HG03520 (cell line): ENCODE results near the gene ARAP1.
A peak's percentile ranks its signal among the peaks of the same experiment; 100 is the strongest.

Source experiments
- ATAC-seq: cut with Tn5 transposase; IDR thresholded peaks from one replicate; pipeline ENCODE4 v1.9.1; 2021; ENCODE audit warnings: mild to moderate bottlenecking, moderate library complexity; ENCODE audit not compliant: unreplicated experiment

Gene ARAP1

GRCh38 chr11:72668629-72669347 is 83.4 kb downstream of the ARAP1 start:
- ATAC-seq: peak; percentile 80

- ATAC-seq: no peak
These were observed 86.2 kb downstream of the ARAP1 start for GRCh38 chr11:72665911-72666472.

GRCh38 chr11:72662036-72662435 is 90.2 kb downstream of the ARAP1 start:
- no peak for ATAC-seq

GRCh38 chr11:72661486-72661885 is 90.7 kb downstream of the ARAP1 start:
- ATAC-seq: no peak

DNA sequence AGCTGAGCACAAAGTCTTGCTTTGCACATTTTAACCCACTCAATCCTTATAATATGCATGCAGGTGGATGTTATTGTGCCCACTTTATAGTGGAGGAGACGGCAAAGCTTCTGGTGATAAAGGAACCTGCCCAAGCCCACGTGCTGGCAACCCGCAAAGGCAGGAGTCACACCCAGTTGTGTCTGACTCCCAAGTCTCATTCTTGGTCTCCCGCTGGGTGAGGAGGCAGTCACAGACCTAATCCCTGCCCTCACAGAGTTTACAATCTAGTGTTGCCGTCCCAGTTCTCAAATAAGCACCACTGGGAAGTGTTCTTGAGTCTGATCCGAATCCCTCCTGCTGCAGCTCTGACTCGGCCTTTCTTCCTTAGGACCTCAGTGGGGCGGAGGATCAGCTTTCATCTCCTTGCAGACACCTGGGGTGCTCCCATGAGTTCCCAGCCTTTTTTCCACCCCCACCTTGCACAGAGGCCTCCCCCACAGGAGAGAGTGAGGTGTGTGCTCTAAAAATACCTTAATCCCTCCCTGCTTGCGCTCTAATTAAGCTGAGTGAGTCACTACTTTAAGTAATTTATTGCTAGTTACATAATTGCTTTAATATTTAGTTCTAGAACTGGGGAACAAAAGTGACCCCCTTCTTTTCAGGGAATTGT is 93.1 kb downstream of the ARAP1 start:
- no peak for ATAC-seq

- ATAC-seq: no peak
These were observed 94.7 kb downstream of the ARAP1 start for GRCh38 chr11:72657411-72658100.

GRCh38 chr11:72655896-72656464 is 96.2 kb downstream of the ARAP1 start:
- no peak for ATAC-seq

GRCh38 chr11:72655014-72655413 is 97.2 kb downstream of the ARAP1 start:
- ATAC-seq: no peak

DNA sequence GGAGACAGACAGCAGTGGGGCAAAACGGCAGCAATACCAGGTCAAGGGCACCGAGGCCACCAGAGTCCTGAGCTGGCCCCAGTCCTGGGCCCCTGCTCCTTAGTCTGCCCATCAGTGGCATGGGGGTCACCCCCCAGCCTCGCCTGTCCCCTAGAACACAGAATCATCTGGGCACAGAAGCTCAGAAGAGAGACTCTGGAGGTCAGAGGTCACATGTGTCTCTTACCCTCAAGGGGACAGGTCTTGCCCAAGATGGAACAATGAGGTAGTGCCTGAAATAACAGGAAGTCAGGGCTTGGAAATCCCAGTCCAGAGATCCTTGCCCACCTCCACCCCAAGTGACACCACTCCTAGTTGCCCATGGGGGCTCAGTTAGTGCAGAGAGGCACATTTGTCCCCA is 98.6 kb downstream of the ARAP1 start:
- no peak for ATAC-seq

- no peak for ATAC-seq
These were observed 99.2 kb downstream of the ARAP1 start for GRCh38 chr11:72652873-72653630.

- no peak for ATAC-seq
These were observed 100.1 kb downstream of the ARAP1 start for GRCh38 chr11:72652133-72652532.

GRCh38 chr11:72649215-72649976 is 102.8 kb downstream of the ARAP1 start:
- no peak for ATAC-seq

DNA sequence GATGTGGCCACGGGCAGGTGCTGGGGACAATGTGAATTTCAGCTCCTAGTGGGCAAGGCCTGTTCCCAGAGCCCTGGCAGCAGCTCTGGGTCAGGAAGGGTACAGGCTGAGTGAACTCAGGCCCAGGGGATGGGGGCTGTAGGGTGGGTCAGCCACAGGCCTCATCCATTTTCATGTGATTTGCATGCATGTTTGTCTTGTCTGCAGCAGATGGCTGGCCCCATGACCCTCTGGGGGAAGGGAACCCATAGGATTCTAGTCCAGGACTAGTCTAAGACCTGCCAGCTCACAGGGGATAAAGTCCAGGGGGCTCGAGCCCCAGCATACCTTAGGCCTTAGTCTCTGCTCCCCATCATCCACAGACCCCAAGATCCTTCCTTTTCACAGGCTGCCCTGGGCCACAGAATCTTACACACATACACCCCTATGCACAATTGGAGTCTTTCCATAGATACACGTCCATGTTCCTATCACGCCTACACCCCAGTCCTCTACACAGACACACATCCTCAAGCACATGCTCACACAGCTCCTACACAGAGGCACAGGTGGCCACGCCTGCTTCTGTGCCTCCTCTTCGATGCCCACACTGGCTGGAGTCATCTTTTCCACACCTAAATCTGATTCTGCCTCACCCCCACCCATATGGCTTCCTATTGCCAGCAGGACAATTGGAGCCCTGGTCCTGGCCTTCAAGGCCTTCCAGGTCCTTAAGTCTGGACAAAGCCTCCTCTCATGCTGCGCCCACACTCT is 103.6 kb downstream of the ARAP1 start:
- ATAC-seq: no peak

DNA sequence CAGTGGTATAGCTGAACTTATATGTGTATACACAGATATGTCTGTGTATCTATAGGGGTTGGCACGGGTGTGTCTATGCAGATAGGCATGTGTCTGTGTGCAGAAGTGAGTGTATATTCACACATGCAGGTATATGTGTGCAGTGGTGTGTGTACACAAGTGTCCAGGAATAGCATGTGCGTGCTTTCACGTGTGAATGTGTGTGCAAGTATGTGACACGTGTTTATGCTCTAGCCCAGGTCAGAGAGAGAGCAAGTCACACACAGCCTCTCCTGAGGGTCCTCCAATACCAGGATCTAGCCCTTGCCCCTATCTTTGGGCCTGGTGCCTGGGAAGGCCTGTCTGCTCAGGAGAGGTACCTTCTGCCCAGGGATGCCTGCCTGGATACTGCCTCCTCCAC is 104.3 kb downstream of the ARAP1 start:
- ATAC-seq: no peak

DNA sequence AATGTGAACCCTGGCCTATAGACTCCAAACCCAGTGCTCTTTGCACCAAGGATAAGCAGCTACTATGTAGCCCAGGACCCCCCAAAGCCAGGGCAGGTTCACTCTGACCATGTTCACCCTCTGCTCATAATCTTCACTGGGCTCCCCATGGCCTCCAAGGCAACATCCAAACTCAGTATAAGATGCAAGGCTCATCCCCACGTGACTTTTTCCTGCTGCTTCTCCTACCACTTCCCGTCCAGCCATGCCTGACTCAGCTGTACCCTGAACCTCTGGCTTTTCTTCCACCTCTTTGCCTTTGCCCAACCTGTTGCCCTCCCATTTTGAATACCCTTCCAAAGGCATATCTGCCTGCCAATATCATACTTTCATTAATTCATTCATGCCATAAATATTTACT is 105.7 kb downstream of the ARAP1 start:
- ATAC-seq: no peak

DNA sequence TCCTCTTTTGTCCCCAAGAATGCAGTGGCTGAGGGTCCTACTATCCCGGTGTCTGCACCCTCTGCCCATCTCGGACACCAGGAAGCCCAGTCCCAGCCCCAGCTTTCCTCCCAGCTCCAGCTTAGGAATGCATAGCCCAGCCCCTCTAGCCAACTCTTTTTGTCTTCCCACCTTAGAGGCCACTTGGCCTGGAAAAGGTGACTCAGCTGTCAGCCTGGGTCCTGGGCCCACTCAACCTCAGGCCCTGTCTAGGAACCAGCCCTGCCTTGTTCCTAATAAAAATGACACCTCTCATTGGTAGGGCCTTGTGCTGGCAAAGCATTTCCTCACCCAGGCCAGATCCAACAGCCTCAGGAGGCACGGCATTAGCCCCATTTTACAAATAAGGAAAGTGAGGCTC is 106.2 kb downstream of the ARAP1 start:
- ATAC-seq: no peak

DNA sequence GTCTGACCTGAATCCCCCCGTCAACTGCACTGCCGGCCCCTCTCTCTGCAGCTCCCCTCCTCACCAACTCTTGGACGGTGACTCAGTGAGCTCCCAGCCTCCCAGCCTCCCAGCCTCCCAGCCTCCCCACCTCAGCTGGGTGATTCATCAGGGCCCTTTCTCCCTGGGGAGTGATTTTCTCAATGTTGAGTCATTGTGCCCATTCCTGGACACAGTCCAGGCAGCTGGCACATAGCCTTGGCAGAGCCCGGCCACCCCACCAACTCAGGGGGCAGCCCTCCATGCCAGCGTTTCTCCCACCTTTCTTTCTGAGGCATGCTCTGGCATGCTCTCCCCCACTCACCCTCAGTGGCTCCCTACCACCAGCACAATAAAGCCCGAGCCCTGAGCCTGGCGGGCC is 108.7 kb downstream of the ARAP1 start:
- ATAC-seq: no peak

DNA sequence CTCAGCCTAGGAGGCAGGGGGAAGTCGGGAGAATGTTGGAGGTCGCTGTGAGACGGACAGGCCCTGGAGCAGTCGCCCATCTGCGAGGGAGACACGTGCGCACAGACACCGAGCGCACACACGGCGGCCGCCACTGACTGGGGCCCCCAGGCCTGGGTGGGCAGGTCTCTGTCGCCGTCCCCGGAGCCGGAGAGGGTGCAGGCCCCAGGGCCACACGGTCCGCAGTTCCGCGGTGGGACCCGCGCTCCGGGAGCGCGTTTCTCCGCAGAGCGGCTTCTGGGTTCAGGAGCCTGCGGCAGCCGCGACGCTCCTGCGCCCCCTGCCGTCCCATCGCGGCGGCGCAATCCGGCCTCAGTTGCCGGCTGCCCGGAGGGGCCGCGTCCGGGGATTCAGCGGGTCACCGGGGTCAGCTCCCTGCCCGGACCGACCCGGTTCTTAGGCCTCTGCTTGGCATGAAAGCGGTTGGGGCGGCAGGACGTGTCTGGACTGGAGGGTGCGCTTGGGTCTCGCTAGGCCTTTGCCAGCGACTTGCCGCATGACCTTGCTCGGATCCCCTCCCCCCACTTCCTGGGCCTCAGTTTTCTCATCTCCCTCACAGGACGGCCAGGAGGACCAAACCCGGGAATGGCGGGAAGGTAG is 109.2 kb downstream of the ARAP1 start:
- ATAC-seq: no peak
